ENCODE data around the gene SCN4A. TPM values are rescaled to one million over a fixed set of nuclear protein-coding genes. Genes with fewer than 3 reads are reported as not detected.

Gene SCN4A
- polyA plus RNA-seq, 1 donor from 2014 or later = not detected

DNA sequence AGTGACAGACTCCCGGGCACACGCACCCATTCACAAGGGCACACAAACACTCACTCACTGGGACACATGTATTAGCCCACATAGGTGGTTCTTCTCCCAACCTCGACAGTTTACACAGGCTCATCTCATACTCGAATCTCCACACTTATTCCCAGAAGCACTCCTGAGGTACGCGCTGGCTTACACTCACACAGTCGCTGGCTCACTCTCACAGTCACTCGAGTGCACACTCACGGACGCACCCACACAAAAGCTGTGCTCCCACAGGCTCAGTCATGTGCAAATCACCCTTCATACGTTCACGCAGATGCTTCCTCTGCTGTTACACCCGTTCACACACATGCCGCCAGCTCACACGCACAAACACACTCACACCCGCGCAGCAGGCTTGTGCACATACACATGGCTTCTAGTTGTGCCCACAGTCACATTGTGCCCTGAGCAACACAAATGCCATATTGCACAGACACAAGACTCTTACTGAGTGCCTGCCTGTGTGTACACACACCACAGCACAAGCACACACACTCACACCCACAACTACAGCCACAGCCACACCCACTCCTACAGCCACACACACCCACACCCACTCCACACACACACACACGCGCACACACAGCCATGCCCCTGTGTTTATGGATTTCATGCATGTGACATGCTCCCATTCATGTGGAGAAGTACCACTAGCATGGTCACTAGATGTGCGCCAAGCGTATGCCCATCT lies 17.1 kb upstream of the SCN4A start:
- Histone ChIP-seq H3K36me3 (ENCODE audit: insufficient read depth, low read length) (no peaks in the 10 kb centered on the region), H3K9me3 (ENCODE audit: low read length) (no peaks in the 10 kb centered on the region), H3K9me2 (ENCODE audit: insufficient read depth, low read length) (no peaks in the 10 kb centered on the region), H3K9ac (ENCODE audit: low read length) (no peak overlapping the region), H3K27ac (ENCODE audit: low read length) (no peak overlapping the region), H2AFZ (ENCODE audit: low read depth, low read length) (no peak overlapping the region), H3K4me2 (ENCODE audit: low read length) (no peak overlapping the region), H3K79me2 (replicated peaks; ENCODE audit: insufficient read depth, low read length) (no peaks in the 10 kb centered on the region), H4K20me1 (ENCODE audit: insufficient read depth) (no peaks in the 10 kb centered on the region), H3F3A (ENCODE audit: insufficient read depth, low read length, poor library complexity, severe bottlenecking) (no peaks in the 10 kb centered on the region), H3K4me3 (ENCODE audit: low read length) (no peak overlapping the region), H3K27me3 (ENCODE audit: insufficient read depth, low read depth, low read length) (no peaks in the 10 kb centered on the region)
- TF ChIP-seq, protein P1, sequence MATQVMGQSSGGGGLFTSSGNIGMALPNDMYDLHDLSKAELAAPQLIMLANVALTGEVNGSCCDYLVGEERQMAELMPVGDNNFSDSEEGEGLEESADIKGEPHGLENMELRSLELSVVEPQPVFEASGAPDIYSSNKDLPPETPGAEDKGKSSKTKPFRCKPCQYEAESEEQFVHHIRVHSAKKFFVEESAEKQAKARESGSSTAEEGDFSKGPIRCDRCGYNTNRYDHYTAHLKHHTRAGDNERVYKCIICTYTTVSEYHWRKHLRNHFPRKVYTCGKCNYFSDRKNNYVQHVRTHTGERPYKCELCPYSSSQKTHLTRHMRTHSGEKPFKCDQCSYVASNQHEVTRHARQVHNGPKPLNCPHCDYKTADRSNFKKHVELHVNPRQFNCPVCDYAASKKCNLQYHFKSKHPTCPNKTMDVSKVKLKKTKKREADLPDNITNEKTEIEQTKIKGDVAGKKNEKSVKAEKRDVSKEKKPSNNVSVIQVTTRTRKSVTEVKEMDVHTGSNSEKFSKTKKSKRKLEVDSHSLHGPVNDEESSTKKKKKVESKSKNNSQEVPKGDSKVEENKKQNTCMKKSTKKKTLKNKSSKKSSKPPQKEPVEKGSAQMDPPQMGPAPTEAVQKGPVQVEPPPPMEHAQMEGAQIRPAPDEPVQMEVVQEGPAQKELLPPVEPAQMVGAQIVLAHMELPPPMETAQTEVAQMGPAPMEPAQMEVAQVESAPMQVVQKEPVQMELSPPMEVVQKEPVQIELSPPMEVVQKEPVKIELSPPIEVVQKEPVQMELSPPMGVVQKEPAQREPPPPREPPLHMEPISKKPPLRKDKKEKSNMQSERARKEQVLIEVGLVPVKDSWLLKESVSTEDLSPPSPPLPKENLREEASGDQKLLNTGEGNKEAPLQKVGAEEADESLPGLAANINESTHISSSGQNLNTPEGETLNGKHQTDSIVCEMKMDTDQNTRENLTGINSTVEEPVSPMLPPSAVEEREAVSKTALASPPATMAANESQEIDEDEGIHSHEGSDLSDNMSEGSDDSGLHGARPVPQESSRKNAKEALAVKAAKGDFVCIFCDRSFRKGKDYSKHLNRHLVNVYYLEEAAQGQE (IDR thresholded peaks at IDR 0.05; ENCODE audit: borderline replicate concordance) = no peak
- TF ChIP-seq EZH2 (IDR thresholded peaks at IDR 0.05; ENCODE audit: borderline replicate concordance, insufficient read depth, low read length, poor library complexity, severe bottlenecking) (no peak), POLR2AphosphoS5 (IDR thresholded peaks at IDR 0.05) (no peak), MXI1 (conservative IDR thresholded peaks at IDR 0.05; ENCODE audit: poor library complexity, severe bottlenecking) (no peak), EP300 (conservative IDR thresholded peaks at IDR 0.05; ENCODE audit: poor library complexity, severe bottlenecking) (no peak), RAD21 (conservative IDR thresholded peaks at IDR 0.05) (no peak), SMC3 (conservative IDR thresholded peaks at IDR 0.05; ENCODE audit: poor library complexity) (no peak), TAF1 (IDR thresholded peaks at IDR 0.05; ENCODE audit: low read depth) (no peak)
- TF ChIP-seq, protein P2, sequence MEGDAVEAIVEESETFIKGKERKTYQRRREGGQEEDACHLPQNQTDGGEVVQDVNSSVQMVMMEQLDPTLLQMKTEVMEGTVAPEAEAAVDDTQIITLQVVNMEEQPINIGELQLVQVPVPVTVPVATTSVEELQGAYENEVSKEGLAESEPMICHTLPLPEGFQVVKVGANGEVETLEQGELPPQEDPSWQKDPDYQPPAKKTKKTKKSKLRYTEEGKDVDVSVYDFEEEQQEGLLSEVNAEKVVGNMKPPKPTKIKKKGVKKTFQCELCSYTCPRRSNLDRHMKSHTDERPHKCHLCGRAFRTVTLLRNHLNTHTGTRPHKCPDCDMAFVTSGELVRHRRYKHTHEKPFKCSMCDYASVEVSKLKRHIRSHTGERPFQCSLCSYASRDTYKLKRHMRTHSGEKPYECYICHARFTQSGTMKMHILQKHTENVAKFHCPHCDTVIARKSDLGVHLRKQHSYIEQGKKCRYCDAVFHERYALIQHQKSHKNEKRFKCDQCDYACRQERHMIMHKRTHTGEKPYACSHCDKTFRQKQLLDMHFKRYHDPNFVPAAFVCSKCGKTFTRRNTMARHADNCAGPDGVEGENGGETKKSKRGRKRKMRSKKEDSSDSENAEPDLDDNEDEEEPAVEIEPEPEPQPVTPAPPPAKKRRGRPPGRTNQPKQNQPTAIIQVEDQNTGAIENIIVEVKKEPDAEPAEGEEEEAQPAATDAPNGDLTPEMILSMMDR (IDR thresholded peaks at IDR 0.05; ENCODE audit: poor library complexity, severe bottlenecking) = no peak

DNA sequence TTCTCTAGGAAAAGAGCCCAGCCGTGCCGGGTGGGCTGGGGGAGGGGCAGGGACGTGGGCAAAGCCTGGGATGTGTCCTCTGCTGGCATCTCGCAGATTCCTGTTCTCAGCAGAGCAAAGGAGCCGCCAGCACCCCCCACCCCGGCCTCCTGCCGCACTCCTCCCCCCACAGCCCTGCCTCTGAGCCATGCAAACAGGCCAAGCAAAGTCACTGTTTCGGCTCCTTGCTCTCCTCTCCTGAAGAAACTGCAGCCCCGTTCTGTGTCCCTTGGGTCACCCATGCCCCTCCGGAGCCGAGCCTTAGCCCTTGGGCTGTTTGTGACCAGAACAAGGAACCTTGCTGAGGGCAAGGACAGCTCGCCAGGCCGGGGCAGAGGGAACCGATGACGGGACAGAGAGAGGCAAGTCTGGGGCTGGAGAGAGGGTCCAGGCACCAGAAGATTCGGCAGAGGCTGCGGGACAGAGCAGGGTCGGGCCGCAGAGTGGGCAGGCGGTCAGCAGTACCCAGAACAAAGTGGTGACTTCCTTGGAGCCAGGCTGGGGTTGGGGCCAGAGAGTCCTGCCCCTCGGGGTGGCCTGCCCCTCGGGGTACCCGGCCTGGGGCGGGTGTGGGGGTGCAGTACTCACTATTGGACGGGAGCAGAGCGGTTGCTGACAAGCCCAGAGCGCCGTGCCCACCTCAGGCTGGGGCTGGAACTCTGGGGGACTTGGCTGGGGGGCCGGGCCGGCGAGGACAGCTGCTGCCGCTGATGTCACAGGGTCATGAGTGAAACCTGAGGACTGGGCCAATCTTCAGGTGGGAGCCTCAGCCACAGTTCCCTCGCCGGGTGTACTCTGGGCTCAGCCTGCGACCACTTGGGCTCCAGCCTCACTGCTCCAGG lies 16.3 kb upstream of the SCN4A start:
- Histone ChIP-seq H3F3A (ENCODE audit: insufficient read depth, low read length, poor library complexity, severe bottlenecking) (no peaks in the 10 kb centered on the region), H3K9me2 (ENCODE audit: insufficient read depth, low read length) (no peaks in the 10 kb centered on the region), H3K4me2 (ENCODE audit: low read length) (no peak overlapping the region), H2AFZ (ENCODE audit: low read depth, low read length) (no peak overlapping the region), H3K4me3 (ENCODE audit: low read length) (no peak overlapping the region), H3K27ac (ENCODE audit: low read length) (no peak overlapping the region), H4K20me1 (ENCODE audit: insufficient read depth) (no peaks in the 10 kb centered on the region), H3K79me2 (replicated peaks; ENCODE audit: insufficient read depth, low read length) (no peaks in the 10 kb centered on the region), H3K9ac (ENCODE audit: low read length) (no peak overlapping the region), H3K27me3 (ENCODE audit: insufficient read depth, low read depth, low read length) (no peaks in the 10 kb centered on the region), H3K36me3 (ENCODE audit: insufficient read depth, low read length) (no peaks in the 10 kb centered on the region), H3K9me3 (ENCODE audit: low read length) (no peaks in the 10 kb centered on the region)
- TF ChIP-seq EP300 (conservative IDR thresholded peaks at IDR 0.05; ENCODE audit: poor library complexity, severe bottlenecking) (no peak), EZH2 (IDR thresholded peaks at IDR 0.05; ENCODE audit: borderline replicate concordance, insufficient read depth, low read length, poor library complexity, severe bottlenecking) (no peak), TAF1 (IDR thresholded peaks at IDR 0.05; ENCODE audit: low read depth) (no peak), RAD21 (conservative IDR thresholded peaks at IDR 0.05) (no peak), SMC3 (conservative IDR thresholded peaks at IDR 0.05; ENCODE audit: poor library complexity) (no peak), POLR2AphosphoS5 (IDR thresholded peaks at IDR 0.05) (no peak), MXI1 (conservative IDR thresholded peaks at IDR 0.05; ENCODE audit: poor library complexity, severe bottlenecking) (no peak)
- TF ChIP-seq, protein P2 (IDR thresholded peaks at IDR 0.05; ENCODE audit: poor library complexity, severe bottlenecking) = no peak
- TF ChIP-seq, protein P1 (IDR thresholded peaks at IDR 0.05; ENCODE audit: borderline replicate concordance) = no peak

All from neural cell (in vitro differentiated cells).